ENCODE data around the gene PAQR5. TPM values are rescaled to one million over a fixed set of nuclear protein-coding genes. Genes with fewer than 3 reads are reported as not detected.

PAQR5 gene
- total RNA-seq, 1 experiment from 2014 or later, result 34.0 TPM

GRCh38 chr15:69346112-69346511 is 47.4 kb downstream of the PAQR5 start:
- no peaks in the 10 kb centered on the region for H3K27me3 ChIP-seq (ENCODE audit: insufficient read depth, low read length)
- intact Hi-C loops (cut with micrococcal nuclease), result no loop called here
- RAD21 ChIA-PET (ENCODE audit: low non-redundant PET in 1 of 2, low total read pairs in 2 of 2, uncharacterized antibody in 2 of 2, unreplicated experiment in 2 of 2), result no interaction called here
- no peak overlapping the region for H2AFZ ChIP-seq (ENCODE audit: low read depth, low read length, poor library complexity, severe bottlenecking)
- H3K4me2 ChIP-seq (ENCODE audit: low read length), result no peak overlapping the region
- H3K9me2 ChIP-seq (ENCODE audit: insufficient read depth), result no peaks in the 10 kb centered on the region
- DNase-seq (ENCODE audit: low read depth, low spot score) (no peak), ATAC-seq (no peak)
- no TSS peak for BruUV-seq (replicated peaks)
- CTCF ChIA-PET, result no interaction called here
- H3K4me1 ChIP-seq (ENCODE audit: control insufficient read depth in 1 of 2, insufficient read depth in 2 of 2, low read length in 2 of 2), result peaks cover 0 to 17% of the 10 kb centered on the region in 2 experiments; a peak in 1 of 4 replicates
- H3K79me2 ChIP-seq (ENCODE audit: insufficient read depth, low read length), result no peaks in the 10 kb centered on the region
- H3K9me3 ChIP-seq (ENCODE audit: control insufficient read depth in 1 of 2, insufficient read depth in 1 of 2, low read depth in 1 of 2, low read length in 2 of 2), result no peaks in the 10 kb centered on the region
- no peaks in the 10 kb centered on the region for H4K20me1 ChIP-seq (ENCODE audit: insufficient read depth)
- H3K27ac ChIP-seq (ENCODE audit: low read depth, low read length), result no peak overlapping the region
- POLR2A ChIA-PET, result interaction anchor here (0.6 to 0.7 kb wide), 2 partner anchors 108 to 752 kb away, joined by 3 to 5 read pairs; no protein-coding TSS in a partner anchor
- TF ChIP-seq SRF (IDR thresholded peaks at IDR 0.05; ENCODE audit: low read depth), result no peak
- no peak for TF ChIP-seq FOSL1 (IDR thresholded peaks at IDR 0.05; ENCODE audit: low read depth)
- no peak for TF ChIP-seq SP1 (IDR thresholded peaks at IDR 0.05; ENCODE audit: low read depth)
- TF ChIP-seq ZNF274 (IDR thresholded peaks at IDR 0.05; ENCODE audit: low read depth, low read length), result no peak
- TF ChIP-seq, protein P1, sequence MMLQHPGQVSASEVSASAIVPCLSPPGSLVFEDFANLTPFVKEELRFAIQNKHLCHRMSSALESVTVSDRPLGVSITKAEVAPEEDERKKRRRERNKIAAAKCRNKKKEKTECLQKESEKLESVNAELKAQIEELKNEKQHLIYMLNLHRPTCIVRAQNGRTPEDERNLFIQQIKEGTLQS (IDR thresholded peaks at IDR 0.05), result no peak
- TF ChIP-seq, protein P2, sequence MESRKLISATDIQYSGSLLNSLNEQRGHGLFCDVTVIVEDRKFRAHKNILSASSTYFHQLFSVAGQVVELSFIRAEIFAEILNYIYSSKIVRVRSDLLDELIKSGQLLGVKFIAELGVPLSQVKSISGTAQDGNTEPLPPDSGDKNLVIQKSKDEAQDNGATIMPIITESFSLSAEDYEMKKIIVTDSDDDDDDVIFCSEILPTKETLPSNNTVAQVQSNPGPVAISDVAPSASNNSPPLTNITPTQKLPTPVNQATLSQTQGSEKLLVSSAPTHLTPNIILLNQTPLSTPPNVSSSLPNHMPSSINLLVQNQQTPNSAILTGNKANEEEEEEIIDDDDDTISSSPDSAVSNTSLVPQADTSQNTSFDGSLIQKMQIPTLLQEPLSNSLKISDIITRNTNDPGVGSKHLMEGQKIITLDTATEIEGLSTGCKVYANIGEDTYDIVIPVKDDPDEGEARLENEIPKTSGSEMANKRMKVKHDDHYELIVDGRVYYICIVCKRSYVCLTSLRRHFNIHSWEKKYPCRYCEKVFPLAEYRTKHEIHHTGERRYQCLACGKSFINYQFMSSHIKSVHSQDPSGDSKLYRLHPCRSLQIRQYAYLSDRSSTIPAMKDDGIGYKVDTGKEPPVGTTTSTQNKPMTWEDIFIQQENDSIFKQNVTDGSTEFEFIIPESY (IDR thresholded peaks at IDR 0.05; ENCODE audit: extremely low read depth, insufficient replicate concordance, low read length), result no peak
- TF ChIP-seq CBX3 (IDR thresholded peaks at IDR 0.05; ENCODE audit: low read depth), result no peak
- TF ChIP-seq YY1 (IDR thresholded peaks at IDR 0.05; ENCODE audit: extremely low read depth, insufficient replicate concordance, low read depth, low read length), result no peak
- TF ChIP-seq CEBPB (IDR thresholded peaks at IDR 0.05; ENCODE audit: low read depth), result no peak
- no peaks in the 10 kb centered on the region; a peak in 1 of 4 replicates for H3K36me3 ChIP-seq (ENCODE audit: control insufficient read depth in 1 of 2, insufficient read depth in 2 of 2, low read length in 2 of 2)
- H3K9ac ChIP-seq (ENCODE audit: low read length), result no peak overlapping the region
- H3K4me3 ChIP-seq (replicated peaks in 1 of 2; ENCODE audit: low read depth in 1 of 2, low read length in 2 of 2), result no peak overlapping the region

Measured in HCT116 (cell line).